ENCODE results near the gene GPR35.
"Not testable (repeated sequence)": the region's sequence is repeated elsewhere in the genome, so short reads cannot be mapped to it uniquely, and the experiment has no call there.

The GPR35 gene

DNA sequence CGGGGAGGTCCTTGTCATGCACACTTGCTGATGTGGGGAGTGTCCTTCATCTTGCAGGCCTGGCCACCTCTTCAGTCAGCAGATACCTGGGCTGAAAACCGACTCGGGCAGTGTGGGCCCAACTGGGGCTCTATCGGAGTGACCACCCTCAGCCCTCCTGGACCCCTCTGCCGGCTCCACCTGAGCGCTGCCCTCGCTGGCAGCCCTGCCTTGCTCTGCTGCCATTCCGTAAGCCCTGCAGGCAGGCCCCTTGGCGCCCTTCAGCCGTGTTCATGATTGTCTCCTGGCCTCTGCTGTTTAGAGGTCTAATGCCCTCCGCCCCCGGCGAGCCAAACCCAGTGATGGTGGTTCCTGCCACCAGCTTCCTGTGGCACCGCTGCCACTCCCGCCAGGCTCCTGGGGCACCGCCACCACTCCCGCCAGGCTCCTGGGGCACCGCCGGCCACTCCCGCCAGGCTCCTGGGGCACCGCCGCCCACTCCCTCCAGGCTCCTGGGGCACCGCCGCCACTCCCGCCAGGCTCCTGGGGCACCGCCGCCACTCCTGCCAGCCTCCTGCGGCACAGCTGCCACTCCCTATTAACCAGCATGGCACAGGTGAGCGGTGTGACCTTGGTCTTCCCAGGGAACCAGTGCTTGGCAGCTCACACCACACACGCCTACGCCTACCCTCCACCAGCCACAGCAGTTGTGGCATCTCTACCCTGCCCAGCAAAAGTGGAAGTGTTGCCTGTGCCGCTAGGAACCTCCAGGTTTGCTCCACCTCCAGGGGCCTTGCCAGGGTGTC lies 22.8 kb upstream of the GPR35 start:
- no peak for DNase-seq (ENCODE audit: low read depth)

DNA sequence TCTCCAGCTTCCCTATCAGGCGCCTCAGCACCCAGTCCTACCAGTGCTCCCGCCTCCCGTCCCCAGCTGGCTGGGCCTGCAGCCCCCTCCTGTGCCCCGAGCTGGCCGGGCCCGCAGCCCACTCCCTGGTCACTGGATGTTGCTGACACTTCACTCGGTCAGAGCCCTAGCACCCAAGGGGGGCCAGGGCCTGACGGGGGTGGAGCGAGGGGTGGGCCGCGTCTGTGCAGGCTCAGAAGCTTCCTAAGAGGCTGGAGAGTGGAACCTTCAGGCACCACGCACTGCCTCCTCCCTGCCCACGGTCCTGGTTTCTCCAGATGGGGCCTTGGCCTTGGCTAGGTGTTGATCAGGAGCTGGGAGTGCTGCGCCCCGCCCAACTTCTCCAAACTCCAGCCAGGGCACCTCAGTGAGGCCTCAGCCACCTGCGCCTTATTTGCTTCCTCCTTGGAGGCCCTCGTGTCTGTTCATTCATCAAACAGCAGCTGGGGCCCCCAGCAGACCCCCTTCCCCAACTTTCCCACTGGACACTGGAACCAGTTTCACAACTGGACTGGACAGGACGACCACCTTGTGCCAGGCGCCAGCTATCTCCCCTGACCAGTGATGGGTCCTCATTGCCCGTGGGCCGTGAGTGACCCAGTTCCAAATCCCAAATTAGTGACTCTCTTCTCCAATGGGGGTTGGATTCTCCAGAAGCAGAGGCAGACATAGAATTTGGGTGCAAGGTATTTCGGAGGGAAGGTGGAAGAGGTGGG lies 22.0 kb upstream of the GPR35 start:
- no peak for DNase-seq (ENCODE audit: low read depth)

DNA sequence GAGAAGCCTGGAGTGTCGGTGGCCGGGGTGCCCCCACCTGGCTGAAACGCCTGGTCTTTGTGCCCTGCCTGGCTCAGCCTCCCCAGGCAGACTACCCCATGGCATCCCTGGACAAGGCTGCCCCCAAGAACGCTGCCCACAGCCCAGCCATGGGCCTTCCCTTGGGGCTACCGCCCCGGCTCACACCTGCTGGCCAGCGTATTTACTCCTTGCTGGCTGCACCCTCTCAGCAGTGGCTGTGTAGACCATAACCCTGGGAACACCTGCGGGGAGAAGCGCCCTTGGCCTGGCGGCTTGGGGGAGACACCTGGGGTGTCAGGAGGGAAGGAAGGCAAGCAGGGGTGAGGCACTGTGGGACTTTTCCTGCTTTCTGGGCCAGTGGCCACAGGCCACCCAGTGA lies 21.4 kb upstream of the GPR35 start:
- no peak for DNase-seq (ENCODE audit: low read depth)

DNA sequence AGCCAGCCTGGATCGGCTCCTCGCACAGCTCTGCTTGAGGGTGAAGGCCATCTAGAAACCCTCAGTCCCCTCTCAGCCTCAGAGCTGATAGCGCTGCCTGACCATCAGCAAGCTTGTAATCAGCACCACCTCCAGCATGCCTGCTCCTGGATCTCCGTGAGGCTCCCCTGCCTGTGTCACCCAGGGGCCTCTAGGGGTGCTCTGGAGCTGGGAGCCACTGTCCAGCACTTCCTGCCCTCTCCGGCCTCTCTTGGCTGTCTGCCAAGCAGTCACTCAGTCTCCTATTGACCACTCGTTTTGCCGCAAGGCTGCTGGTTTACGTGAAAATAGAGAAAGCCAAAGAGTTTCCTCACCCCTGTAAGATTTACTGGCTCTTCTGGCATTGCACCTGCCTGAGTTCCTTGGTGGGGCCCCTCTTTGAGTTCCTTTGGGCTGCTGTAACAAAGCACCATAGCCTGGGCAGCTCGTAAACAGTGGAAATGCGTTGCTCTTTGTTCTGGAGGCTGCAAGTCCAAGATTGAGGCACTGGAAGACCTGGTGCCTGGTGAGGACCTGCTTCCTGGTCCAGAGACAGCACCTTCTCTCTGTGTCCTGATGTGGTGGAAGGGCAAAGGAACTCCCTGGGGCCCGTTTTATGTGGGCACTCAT lies 20.9 kb upstream of the GPR35 start:
- no peak for DNase-seq (ENCODE audit: low read depth)

DNA sequence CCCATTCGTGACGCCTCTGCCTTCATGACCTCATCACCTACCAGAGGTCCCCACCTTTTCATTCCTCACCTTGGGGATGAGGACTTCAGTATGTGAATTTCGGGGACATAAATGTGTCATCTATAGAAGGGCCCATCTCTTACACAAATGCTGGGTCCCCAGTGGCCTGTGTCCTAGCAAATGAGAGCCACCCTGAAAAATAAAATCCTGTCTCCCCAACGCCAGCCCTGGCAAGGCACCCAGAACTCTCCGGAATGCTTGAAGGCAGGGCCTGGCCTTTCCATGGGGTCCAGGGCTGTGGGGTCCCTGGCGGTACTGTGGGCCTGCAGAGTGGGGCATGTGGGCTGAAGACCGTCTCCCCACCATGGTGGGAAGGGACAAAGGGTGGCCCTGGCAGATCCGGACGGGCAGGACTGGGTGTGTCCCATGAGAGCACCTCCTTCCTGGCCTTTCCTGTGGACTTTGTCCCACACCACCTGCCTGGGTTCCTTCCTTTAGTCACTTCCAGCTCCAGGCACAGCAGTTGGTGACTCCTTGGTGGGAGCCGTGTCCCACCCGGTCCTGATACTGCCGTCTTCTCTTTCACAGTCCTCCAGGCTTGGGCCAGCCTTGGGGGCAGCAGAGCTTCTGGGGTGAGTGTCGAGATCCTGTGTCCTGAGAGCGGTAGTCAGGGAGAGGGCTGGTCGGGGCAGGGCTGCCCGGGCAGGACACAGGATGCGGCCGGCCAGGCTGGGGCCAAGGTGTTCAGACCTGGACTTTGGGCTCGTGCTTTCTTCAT lies 20.2 kb upstream of the GPR35 start:
- no peak for DNase-seq (ENCODE audit: low read depth)

DNA sequence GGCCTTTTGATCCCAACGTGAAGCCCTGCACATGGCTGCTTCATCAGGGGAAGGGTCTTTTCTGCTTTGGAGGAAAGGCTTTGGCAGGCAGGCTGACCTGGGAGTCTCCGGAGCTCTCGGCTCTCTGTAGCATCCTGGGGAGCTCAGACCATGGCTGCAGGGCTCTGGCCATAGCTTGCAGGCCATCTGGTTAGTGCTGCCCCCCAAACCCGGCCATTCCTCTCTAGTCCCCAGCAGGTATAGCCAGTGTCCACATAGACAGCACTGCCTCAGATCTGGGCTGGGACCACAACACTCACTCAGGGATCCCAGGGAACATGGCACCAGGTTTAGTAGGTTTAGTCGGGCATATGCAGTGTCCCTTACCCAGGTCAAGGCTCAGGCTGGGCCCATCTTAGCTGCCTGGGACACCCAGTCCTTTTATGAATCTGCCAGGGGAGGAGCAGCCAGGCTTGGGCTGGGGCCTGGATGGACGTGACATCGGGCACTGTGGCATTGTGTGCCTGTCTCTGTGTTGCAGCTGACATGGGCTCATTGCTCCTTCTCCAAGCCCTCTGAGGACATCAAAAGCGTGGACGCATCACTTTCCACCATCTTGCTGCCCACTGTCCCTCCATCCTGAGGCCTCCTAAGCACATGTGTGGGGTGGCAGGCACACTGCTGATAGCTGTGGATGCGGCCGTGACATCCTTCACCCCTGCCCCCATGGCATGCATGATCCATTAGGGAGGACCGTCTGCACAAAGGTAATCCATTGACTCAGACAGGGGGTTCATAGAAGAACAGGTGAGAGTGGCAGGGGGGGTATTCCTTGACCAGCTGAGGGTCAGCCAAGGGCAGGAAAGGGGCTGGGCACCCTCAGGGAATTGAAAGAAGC lies 19.2 kb upstream of the GPR35 start:
- no peak for DNase-seq (ENCODE audit: low read depth)

DNA sequence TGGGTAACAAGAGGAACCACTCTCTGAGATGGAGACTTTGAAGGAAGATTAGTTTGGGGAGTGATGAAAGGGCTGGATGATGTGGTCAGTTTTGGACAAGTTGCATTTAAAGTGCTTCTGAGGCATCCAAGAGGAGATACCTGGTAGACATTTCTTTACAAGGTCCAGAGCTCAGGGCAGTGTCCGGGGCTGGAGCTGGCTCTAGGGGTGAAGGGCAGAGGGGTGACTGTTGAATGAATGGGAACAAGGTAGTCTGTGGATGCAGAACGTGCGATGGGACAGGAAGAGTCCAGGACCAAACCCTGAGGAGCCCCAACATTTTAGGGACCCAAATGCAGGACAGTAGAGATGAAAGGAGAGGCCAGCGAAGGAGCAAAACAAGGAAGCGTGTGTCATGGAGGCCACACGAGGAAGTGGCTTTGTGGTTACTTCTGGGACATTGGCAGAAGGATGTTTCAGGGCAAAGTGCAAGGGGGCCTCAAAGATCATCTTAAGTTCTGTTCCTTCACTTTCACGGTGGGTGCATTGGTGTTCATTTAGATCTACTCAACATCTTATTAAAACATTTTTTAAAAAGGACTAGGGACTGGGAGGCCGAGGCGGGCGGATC lies 13.6 kb upstream of the GPR35 start:
- DNase-seq (ENCODE audit: low read depth) = no peak

DNA sequence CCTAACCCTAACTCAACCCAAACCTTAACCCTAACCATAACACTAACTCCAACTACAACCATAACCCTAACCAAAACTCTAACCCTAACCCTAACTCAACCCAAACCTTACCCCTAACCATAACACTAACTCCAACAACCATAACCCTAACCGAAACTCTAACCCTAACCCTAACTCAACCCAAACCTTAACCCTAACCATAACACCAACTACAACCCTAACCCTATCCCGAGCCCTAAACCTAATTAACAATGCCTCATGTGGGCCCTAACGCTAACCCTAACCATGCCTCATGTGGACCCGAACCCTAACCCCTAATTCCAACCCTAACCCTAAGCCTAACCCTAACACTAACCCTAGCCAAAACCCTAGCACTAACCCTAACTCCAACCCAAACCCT lies 11.5 kb upstream of the GPR35 start:
- DNase-seq (ENCODE audit: low read depth) = no peak

DNA sequence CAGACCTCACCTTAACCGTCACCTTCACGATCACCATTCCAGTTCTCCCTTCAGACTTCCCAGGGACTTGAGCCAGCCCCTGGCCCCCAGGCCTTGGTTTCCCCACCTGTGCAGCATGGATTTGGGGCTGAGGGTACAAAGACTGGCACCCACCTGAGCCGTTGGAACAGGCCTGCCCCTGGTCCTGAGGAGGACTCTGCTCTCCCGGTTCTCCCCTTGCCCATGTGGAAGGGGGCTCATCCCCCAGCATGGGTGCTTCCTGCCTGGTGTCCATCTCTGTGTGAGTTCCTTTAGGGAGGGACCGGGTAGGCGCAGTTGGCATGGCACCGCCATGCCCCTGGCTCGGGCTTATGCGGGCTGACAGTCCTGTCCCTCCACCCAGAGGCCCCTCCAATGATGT lies 10.9 kb upstream of the GPR35 start:
- DNase-seq (ENCODE audit: low read depth) = no peak

DNA sequence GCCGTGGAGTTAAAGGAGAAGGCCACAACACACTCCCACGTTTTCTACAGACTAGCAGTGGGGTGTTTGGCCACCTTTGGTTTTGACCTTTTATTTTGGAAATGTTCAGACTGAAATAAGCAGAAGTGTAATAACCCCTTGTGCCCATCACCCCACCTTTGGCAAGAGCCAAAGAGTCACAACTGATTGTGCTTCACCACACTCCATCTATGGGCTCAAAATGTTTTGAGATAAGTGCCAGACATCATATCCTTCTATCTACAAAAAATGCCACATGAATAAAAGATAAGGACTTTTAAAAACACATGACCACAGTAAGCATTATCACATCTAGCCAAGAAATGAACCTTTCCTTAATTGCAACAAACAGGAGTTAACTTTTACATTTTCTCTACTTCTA lies 9.9 kb upstream of the GPR35 start:
- no peak for DNase-seq (ENCODE audit: low read depth)

DNA sequence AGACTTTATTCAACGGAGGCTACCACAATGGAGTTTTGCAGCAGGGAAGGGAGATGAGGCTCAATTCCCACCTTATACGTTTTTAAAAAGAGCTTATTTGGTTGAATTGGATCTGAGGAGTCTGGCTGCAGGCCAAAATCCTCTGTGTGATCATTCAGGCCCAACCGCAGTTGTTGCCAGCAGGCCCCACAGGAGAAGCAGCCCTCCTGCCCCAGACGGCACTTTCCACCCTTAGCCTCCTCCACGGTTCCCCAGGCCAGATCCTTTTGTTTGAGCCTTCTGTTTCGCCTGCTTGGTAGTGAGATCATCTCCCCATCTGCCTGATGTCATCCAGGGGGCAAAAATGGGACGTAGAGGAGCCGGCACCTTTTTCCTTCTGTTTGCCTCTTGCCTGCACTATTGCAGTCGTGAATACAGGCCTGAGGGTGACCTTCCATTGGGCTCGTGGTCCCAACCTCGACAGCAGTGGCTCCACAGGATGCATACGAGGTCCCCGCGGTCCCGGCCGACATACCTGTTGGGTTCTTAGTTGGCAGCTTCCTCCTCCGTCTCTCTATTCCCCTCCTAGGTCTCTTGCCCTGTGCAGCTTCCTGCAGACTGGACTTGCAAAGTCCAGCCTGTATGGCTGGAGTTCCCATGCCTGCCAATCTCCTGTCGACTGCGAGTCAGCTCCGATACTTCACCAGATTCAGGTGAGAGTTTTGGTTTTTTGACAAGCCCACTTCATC lies 9.3 kb upstream of the GPR35 start:
- DNase-seq (ENCODE audit: low read depth) = no peak

DNA sequence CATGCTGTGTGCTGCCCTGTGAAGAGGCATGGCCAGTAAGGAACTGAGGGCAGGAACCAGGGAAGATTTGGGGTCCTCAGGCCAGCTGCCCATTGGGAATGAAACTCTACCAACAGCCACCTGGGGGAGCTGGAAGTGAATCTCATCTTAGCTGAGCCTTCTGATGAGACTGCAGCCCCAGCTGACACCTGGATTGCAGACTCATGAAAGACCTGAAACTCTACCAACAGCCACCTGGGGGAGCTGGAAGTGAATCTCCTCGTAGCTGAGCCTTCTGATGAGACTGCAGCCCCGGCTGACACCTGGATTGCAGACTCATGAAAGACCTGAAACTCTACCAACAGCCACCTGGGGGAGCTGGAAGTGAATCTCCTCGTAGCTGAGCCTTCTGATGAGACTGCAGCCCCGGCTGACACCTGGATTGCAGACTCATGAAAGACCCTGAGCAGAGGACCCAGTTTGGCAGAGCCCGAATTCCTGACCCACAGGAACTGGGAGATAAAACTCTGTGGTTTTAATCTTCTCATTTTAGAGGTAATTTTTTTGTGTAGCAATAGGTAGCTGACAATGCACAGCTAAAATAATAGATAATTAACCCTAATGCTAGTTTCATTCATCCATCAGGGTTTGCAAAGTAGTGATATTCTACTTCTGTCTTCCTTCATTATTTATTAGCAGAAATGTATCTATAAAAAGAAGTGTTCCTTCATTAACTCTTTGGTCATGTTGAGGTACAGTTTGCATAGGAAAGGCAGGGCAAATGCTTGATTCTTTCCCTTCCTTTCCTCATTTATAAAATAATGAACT lies 8.2 kb upstream of the GPR35 start:
- not testable (repeated sequence) for DNase-seq (ENCODE audit: low read depth)

DNA sequence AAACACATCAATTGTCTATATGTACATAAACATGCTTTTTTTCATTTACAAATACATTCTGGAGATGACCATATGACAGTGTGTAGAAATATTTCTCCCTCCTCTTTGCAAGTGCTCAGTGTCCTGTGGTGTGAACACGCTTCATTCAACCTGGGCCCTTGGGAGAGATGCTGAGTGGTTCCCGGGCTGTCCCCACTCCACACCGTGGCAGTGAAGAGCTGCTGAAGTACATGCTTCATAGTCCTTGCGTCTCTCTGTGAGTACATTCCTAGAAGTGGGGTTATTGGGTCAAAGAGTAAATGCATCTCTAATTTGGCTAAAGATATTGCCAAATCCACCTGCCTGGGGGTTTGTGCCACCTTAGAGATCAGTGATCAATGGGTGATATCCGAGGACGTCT lies 6.5 kb upstream of the GPR35 start:
- DNase-seq (ENCODE audit: low read depth) = no peak

DNA sequence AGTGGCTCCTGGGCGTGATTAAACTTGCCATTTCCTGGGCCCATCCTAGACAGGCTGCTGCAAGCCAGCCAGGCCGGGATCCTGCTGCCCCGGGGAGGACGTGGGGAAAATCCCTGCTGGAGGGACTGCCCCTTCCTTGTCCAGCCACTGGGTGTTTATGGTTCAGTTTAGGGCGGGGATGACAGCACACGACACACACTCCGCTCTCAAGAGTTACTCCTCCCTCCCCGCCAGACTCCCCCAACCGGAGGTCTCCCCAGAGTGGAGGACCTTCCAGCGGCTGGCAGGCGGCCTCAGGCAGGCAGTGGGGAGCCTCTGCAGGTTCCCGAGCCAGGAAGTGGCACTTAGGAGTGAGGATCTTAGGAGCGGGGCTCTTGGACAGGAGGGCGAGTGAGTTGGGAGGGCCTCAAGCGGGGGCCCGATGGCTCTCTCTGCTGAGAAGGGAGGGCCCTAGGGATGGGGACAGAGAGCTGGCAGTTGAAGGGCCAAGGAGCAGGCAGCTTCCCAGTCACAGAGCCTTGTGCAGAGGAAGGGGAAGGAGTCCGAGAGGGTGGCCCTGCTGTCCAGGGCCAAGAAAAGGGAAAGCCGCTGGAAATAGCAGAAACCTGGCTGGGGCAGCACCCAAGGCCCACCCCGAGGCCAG lies 5.7 kb upstream of the GPR35 start:
- DNase-seq (ENCODE audit: low read depth) = no peak

DNA sequence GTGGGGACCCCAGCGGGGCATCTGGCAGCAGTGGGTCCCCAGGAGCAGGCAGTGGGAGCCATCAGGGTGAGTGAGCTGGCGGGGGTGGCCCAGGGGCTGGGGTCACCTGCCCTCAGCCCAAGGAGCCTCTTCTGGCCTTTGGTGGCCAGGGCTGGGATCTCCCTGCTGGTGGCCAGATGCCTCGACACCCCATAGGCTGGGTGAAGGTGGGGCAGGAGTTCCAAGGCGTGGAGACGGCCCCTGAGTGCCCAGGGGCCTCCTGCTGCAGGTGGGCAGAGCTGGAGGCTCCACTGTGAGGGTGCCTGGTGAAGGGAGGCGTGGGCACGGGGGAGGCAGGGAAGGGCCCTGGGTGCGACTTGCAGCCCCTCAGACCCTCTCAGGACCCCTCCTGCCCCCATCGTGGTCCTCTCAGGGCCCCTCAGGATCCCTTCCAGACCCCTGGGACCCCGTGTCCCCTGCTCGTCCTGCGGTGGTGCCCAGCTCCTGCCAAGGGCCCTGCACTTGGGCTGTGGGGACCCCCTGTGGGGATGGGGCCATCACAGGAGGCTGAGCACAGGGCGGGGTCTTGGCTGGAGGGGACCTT lies 5.0 kb upstream of the GPR35 start:
- DNase-seq (ENCODE audit: low read depth) = no peak

DNA sequence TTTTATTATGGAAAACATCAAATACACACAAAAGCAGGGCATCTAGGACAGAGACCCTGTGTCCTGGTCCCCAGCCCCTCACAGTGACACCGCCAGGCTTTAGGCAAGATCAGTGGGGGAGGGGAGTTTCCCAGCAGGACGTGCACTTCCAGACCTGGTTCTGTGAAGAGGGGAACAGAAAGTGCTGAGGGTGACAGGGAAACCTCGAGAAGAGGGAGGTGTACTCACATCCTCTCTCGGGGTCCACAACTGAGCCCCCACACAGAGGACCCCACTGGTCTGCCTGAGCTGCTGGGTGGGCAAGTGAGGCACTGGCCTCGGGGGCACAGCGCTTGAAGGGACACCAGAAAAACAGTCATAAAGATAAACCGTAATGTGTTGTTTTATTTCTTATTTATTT lies 4.4 kb upstream of the GPR35 start:
- no peak for DNase-seq (ENCODE audit: low read depth)

DNA sequence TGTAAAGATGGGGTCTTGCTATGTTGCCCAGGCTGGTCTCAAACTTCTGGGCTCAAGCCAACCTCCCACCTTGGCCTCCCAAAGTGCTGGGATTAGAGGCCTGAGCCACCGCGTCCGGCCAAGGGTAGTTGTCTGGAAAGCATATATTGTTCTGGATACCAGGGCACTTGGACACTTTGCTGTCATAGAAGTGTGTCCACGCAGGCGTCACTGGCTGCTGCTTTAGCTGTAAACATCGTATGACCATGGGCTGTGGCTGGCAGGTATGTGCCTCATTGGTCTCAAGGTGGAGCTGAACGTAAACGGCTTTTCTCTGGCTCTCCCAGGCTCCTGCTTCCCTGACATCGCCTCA lies 3.2 kb upstream of the GPR35 start:
- DNase-seq (ENCODE audit: low read depth) = no peak

DNA sequence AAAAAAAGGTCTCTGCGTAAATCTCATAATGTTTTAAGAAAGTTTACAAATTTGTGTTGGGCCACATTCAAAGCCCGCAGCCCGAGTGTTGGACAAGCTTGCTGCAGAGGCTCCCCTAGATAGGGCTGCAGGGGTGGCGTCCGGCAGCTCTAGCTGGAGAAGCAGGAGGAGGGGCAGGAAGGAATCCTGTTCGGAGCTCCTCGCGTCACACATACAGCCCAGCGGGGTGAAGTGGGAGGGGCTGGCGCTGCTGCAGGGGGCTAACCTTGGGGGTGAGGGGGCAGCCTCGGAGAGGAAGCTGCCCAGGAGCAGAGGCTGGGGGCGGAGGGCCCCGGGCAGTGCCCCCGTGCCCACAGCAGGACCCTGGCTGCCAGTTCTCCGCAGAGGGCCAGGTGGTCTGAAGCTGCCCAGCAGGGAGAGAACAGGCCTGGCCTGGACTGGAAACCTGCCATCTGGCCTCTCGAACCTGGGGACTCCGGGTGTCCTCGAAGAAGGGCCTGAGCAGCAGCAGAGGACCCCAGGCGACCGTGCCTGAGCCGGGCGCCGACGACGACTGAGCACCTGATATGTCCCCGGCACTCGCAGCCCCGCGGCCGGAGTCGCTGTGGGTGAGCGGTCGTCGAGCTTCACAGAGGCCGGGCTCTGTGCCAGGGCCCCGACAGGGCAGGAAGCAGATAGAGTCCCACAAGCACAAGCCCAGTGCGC lies 2.6 kb upstream of the GPR35 start:
- DNase-seq (ENCODE audit: low read depth) = no peak
